Gastrocnemius medialis (tissue), 4 donors: ENCODE measurements around the gene TGM5. TPM values are rescaled to one million over a fixed set of nuclear protein-coding genes. Genes with fewer than 3 reads are reported as not detected.
A peak's percentile ranks its signal among the peaks of the same experiment; 100 is the strongest.

Experiments
- ATAC-seq, 2 donors: fragments of 150-250 bp; one replicate each; pipeline ENCODE4 v1.9.1; 2016
- DNase-seq, 2 donors: peaks; one replicate each; pipeline ENCODE4 v3.0.0-alpha.2; 2019
- H3K27ac ChIP-seq, 4 donors: fragments of 200-600 bp; sonication (generic); 1 replicate in 1 of 4; 2 replicates in 3 of 4; pipeline ENCODE4 v1.5.1; 2016 to 2018; ENCODE audit warnings: mild to moderate bottlenecking in 2 of 4, moderate library complexity in 1 of 4
- H3K27me3 ChIP-seq, 3 donors: fragments of 200-600 bp; sonication (generic) in 2 of 3; 1 replicate in 1 of 3; 2 replicates in 2 of 3; pipeline versions ENCODE4 v1.5.1 to v1.6.0; 2016 to 2019; ENCODE audit warnings: mild to moderate bottlenecking in 1 of 3, moderate library complexity in 1 of 3
- H3K36me3 ChIP-seq, 2 donors: fragments of 200-600 bp; sonication (generic) in 1 of 2; one replicate each; pipeline ENCODE4 v1.5.1; 2017 to 2018
- H3K4me1 ChIP-seq, 2 donors: fragments of 200-600 bp; sonication (generic) in 1 of 2; one replicate each; pipeline ENCODE4 v1.5.1; 2016 to 2017; ENCODE audit warnings: mild to moderate bottlenecking in 2 of 2
- H3K4me3 ChIP-seq, 4 donors: fragments of 200-600 bp; sonication (generic) in 3 of 4; 1 replicate in 1 of 4; 2 replicates in 3 of 4; pipeline ENCODE4 v1.5.1; 2016 to 2019; ENCODE audit warnings: mild to moderate bottlenecking in 2 of 4
- H3K9me3 ChIP-seq, 3 donors: fragments of 200-600 bp; sonication (generic) in 2 of 3; 1 replicate in 1 of 3; 2 replicates in 2 of 3; pipeline ENCODE4 v1.5.1; 2016 to 2019
- POLR2A ChIP-seq, 2 donors: fragments of 450-650 bp; IDR thresholded peaks; one replicate each; pipeline ENCODE4 v1.6.1; 2017; ENCODE audit warnings: antibody characterized with exemption in 2 of 2, mild to moderate bottlenecking in 2 of 2, moderate library complexity in 2 of 2
- in situ Hi-C, 4 donors: fragments of 200-750 bp; cut with MboI; loops; one replicate each; pipeline versions ENCODE4 v1.15.0 to v1.8.0; 2017; ENCODE audit warnings: low sequenced_read_pairs in 4 of 4
- intact Hi-C: fragments of 100-400 bp; cut with DNase I; formaldehyde crosslinking; loops from one replicate; pipeline ENCODE4 v1.15.1; 2023; ENCODE audit warnings: low total_unique reads
- total RNA-seq, 4 donors: library from RNA; depleted of rRNA; stranded (reverse); fragments of >200 nt; gene quantifications; one replicate each; pipeline versions ENCODE4 v1.1.0 to v1.2.3, GENCODE V29; 2016
- TF ChIP-seq, protein P1 (sequence below), 5 experiments: fragments of 450-650 bp in 3 of 5; fragments of 200-600 bp in 2 of 5; sonication (generic) in 2 of 5; IDR thresholded peaks in 4 of 5; conservative IDR thresholded peaks in 1 of 5; 1 replicate in 4 of 5; 2 replicates in 1 of 5; pipeline ENCODE4 v1.5.1; 2016 to 2019; ENCODE audit warnings: antibody characterized with exemption in 5 of 5, mild to moderate bottlenecking in 3 of 5, moderate library complexity in 3 of 5

TGM5 gene
- total RNA-seq, 4 donors from 2014 or later = 1.4 TPM; not detected in 3

DNA sequence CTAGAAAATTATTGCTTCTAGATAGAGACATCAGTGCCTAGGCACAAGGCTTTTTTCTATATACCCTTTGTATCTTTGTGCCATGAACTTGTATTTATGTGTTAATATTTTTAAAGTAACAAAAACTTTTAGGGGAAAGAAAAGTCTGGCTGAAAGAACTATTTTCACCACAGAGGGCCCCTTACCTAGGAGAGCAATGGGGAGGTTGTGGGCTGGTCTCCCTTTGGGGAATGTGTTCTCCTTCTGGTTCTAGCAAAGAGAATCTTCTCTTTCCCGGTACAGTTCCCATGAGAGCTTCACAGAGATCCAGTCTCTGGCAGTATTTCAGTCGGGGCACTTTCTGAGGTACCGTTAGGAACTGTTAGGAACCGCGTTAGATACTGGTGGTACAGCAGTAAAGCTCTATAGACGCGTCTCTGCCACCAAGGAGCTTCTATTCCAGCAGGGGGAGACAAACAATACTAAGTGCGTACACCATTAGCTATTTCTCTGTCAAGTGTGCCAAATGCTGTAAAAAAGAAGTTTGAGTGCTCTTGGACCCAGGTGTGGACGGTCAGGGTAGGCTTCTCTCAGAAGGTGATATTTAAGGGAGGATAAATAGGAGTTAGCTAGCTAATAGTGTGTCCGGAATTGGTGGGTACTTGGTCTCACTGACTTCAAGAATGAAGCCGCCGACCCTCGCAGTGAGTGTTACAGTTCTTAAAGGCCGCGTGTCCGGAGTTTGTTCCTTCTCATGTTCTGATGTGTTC, 41.4 kb downstream of the TGM5 start:
- ATAC-seq = peak; percentile 94 to 98
- intact Hi-C loops = loop anchor here (1.0 kb wide), 1 partner anchor 60 kb away; no protein-coding TSS in a partner anchor
- TF ChIP-seq, protein P1, sequence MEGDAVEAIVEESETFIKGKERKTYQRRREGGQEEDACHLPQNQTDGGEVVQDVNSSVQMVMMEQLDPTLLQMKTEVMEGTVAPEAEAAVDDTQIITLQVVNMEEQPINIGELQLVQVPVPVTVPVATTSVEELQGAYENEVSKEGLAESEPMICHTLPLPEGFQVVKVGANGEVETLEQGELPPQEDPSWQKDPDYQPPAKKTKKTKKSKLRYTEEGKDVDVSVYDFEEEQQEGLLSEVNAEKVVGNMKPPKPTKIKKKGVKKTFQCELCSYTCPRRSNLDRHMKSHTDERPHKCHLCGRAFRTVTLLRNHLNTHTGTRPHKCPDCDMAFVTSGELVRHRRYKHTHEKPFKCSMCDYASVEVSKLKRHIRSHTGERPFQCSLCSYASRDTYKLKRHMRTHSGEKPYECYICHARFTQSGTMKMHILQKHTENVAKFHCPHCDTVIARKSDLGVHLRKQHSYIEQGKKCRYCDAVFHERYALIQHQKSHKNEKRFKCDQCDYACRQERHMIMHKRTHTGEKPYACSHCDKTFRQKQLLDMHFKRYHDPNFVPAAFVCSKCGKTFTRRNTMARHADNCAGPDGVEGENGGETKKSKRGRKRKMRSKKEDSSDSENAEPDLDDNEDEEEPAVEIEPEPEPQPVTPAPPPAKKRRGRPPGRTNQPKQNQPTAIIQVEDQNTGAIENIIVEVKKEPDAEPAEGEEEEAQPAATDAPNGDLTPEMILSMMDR (IDR thresholded peaks at IDR 0.05 in 4 of 5, conservative IDR thresholded peaks at IDR 0.05 in 1 of 5) = peak; percentile 78 to 88 (median 86)
- TF ChIP-seq POLR2A (IDR thresholded peaks at IDR 0.05) = no peak
- H3K27ac ChIP-seq = no peak overlapping the region
- no peaks in the 10 kb centered on the region for H3K36me3 ChIP-seq
- no peaks in the 10 kb centered on the region for H3K9me3 ChIP-seq
- peak; percentile 18 to 32 for DNase-seq
- in situ Hi-C loops = loop anchor here in 1 of 4 donors (5.0 kb wide), 1 partner anchor 62 kb away; no protein-coding TSS in a partner anchor
- H3K4me3 ChIP-seq = no peak overlapping the region
- no peaks in the 10 kb centered on the region for H3K27me3 ChIP-seq
- H3K4me1 ChIP-seq = peaks cover 0 to 12% of the 10 kb centered on the region in 2 donors

DNA sequence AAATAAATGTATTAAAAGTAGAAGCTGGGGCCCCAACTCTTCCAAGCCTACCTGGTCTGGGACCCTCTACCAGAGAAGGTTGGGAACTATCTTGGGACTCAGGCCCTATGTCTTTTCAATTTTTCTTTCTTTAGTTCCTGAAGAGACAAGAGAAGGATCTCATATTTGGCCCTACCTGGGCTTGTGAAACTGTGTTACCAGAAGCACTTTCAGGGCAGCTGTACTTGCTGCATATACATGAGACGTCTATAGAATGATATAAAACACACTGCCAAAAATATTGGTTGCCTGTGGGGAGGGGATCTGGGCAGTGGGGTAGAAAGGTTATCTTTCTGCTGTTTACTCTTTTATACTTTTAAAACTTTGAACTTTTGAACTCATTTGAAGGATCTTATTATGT, 45.3 kb downstream of the TGM5 start:
- intact Hi-C loops (no loop called here), in situ Hi-C loops (loop anchor here in 3 of 4 donors (5.0 kb wide), 1 partner anchor 66 kb away; no protein-coding TSS in a partner anchor)
- Histone ChIP-seq H3K4me3 (no peak overlapping the region), H3K9me3 (no peaks in the 10 kb centered on the region), H3K4me1 (no peaks in the 10 kb centered on the region), H3K27me3 (no peaks in the 10 kb centered on the region), H3K36me3 (no peaks in the 10 kb centered on the region), H3K27ac (no peak overlapping the region)
- DNase-seq (no peak), ATAC-seq (no peak)
- TF ChIP-seq POLR2A (IDR thresholded peaks at IDR 0.05) = no peak
- TF ChIP-seq, protein P1 (IDR thresholded peaks at IDR 0.05 in 4 of 5, conservative IDR thresholded peaks at IDR 0.05 in 1 of 5) = no peak

DNA sequence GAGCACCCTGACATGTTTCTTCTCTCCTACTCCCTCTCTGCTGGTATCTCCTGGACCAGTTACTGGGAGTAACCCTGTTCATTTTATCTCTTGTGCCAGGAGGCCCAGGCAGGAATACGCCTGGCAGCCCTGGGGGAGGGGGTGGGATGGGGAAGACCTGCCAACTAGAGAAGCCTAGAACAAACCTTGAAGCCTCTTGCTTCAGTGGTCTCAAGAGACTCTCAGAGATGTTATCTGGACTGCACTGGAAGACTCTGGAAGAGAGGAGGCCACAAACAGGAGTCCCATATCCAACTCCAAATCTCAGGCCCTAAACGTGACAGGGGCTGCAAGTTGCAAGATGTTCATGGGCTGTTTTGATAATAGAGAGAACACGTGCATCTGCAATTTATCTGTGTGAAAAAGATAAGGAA, 45.7 kb downstream of the TGM5 start, which contains the start of gene EPB42:
EPB42 (minus strand) TSS at position 28 of the 413 bp plus-strand sequence. CDS start 193 bp downstream, outside the sequence.
- ATAC-seq (no peak), DNase-seq (no peak)
- H3K27me3 ChIP-seq = no peaks in the 10 kb centered on the region
- no peaks in the 10 kb centered on the region for H3K36me3 ChIP-seq
- no peak within 1 kb of the TSS for H3K4me3 ChIP-seq
- TF ChIP-seq, protein P1 (IDR thresholded peaks at IDR 0.05 in 4 of 5, conservative IDR thresholded peaks at IDR 0.05 in 1 of 5) = no peak
- no peak for TF ChIP-seq POLR2A (IDR thresholded peaks at IDR 0.05)
- no peaks in the 10 kb centered on the region for H3K9me3 ChIP-seq
- intact Hi-C loops = no loop called here
- H3K27ac ChIP-seq = no peak within 1 kb of the TSS
- H3K4me1 ChIP-seq = no peaks in the 10 kb centered on the region
- in situ Hi-C loops = loop anchor here in 3 of 4 donors (5.0 kb wide), 1 partner anchor 66 kb away; no protein-coding TSS in a partner anchor

DNA sequence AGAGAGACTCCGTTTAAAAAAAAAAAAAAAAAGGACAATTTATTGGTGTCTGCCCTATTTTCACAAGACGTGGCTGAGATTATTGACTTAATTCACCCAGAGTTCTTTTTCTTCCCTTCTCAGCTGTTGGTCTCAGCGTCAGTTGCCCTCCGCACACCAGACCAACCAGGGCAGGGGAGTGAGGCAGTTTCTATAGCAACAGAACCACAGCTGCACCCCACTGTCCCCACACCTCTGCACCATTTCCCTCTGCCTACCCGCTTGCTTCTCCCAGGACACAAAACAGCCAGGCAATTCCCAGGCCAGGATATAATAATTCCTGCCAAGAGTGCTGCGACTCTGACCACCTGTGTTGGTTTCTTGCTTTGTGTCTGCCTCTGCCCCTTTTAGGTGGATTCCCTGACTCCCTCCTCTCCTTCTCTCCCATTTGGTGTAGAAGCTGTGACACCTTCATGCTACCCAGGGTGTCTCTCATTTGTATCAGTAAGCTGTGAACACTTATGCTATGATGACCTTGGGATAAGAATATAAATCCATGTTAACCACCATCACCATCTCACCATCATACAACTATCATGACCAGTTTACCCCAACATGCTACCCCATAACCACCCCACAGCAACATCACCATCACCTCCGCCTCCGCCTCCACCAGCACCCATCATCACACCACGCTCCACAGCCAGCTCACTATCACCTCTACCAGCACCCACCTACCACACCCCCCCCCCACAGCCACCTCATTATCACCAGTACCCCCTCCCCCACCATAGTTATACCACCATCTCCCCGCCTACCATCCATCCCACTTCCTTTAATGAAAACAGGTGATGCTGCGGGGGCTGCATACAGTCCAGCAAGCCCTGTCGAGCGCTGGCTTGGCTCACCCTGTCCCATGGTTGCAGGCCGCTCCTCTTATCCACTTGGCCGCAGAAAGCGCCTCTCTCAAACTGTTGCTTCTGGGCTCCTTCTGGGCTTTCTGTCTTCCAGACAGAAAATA, 46.5 kb downstream of the TGM5 start:
- Histone ChIP-seq H3K27me3 (no peaks in the 10 kb centered on the region), H3K27ac (no peak overlapping the region), H3K4me1 (no peaks in the 10 kb centered on the region), H3K36me3 (no peaks in the 10 kb centered on the region), H3K9me3 (no peaks in the 10 kb centered on the region), H3K4me3 (no peak overlapping the region)
- intact Hi-C loops = no loop called here
- no peak for TF ChIP-seq POLR2A (IDR thresholded peaks at IDR 0.05)
- TF ChIP-seq, protein P1 (IDR thresholded peaks at IDR 0.05 in 4 of 5, conservative IDR thresholded peaks at IDR 0.05 in 1 of 5) = no peak
- in situ Hi-C loops = loop anchor here in 3 of 4 donors (5.0 kb wide), 1 partner anchor 67 kb away; no protein-coding TSS in a partner anchor
- DNase-seq (no peak), ATAC-seq (no peak)
